Keratinocyte (primary cell): ENCODE measurements around the gene UNC13B.

ENCODE experiments used
- CTCF ChIP-seq, 3 experiments: IDR thresholded peaks in 1 of 3; conservative IDR thresholded peaks in 1 of 3; optimal IDR thresholded peaks in 1 of 3; 2 replicates in 2 of 3; 3 replicates in 1 of 3; pipeline versions ENCODE3 to v1.5.1; 2011; ENCODE audit warnings: low read length in 3 of 3, mild to moderate bottlenecking in 3 of 3, moderate library complexity in 2 of 3, control low read depth in 1 of 3, inconsistent platforms in 1 of 3; ENCODE audit not compliant: insufficient read depth in 2 of 3; ENCODE audit errors: extremely low read depth in 1 of 3
- EZH2 ChIP-seq: IDR thresholded peaks from one replicate; pipeline ENCODE4 v1.6.1; 2012; ENCODE audit warnings: inconsistent platforms, mild to moderate bottlenecking, low read length, moderate library complexity

- TF ChIP-seq CTCF (optimal IDR thresholded peaks at IDR 0.05 in 1 of 3, IDR thresholded peaks at IDR 0.05 in 1 of 3, conservative IDR thresholded peaks at IDR 0.05 in 1 of 3; ENCODE audit: extremely low read depth in 1 of 3, insufficient read depth in 2 of 3, low read length in 3 of 3) = no peak
- no peak for TF ChIP-seq EZH2
These were observed 50.0 kb downstream of the UNC13B start for GRCh38 chr9:35211854-35212253.
